ENCODE data around the gene TFDP1.

Gene TFDP1

GRCh38 chr13:113552786-113553434 is 31.6 kb upstream of the TFDP1 start:
- TF ChIP-seq CTCF (IDR thresholded peaks at IDR 0.05) = no peak

GRCh38 chr13:113553511-113554332 is 30.8 kb upstream of the TFDP1 start:
- TF ChIP-seq CTCF (IDR thresholded peaks at IDR 0.05) = no peak

- no peak for TF ChIP-seq CTCF (IDR thresholded peaks at IDR 0.05)
Observed at GRCh38 chr13:113554333-113554700, 30.2 kb upstream of the TFDP1 start.

GRCh38 chr13:113555141-113555540 is 29.4 kb upstream of the TFDP1 start:
- no peak for TF ChIP-seq CTCF (IDR thresholded peaks at IDR 0.05)

GRCh38 chr13:113557013-113557412 is 27.5 kb upstream of the TFDP1 start:
- TF ChIP-seq CTCF (IDR thresholded peaks at IDR 0.05) = no peak

GRCh38 chr13:113558461-113558860 is 26.1 kb upstream of the TFDP1 start:
- TF ChIP-seq CTCF (IDR thresholded peaks at IDR 0.05) = no peak

- TF ChIP-seq CTCF (IDR thresholded peaks at IDR 0.05) = no peak
Observed at GRCh38 chr13:113559061-113559460, 25.5 kb upstream of the TFDP1 start.
